Epithelial cell of proximal tubule (primary cell): ENCODE measurements around the gene LEMD2. TPM values are rescaled to one million over a fixed set of nuclear protein-coding genes. Genes with fewer than 3 reads are reported as not detected.

Experiments
- DNase-seq: peaks from one replicate; pipeline ENCODE4 v3.0.0-alpha.2; 2011; ENCODE audit warnings: low read depth
- H3K4me3 ChIP-seq: 2 replicates; pipeline ENCODE4 v1.5.1; 2011; ENCODE audit warnings: low read depth, mild to moderate bottlenecking, low read length
- total RNA-seq: library from RNA; depleted of rRNA; stranded (reverse); fragments of >200 nt; gene quantifications from 2 replicates; pipeline ENCODE4 v1.2.3, GENCODE V29; 2015
- TF ChIP-seq, protein P1 (sequence below): conservative IDR thresholded peaks from 2 replicates; pipeline ENCODE4 v1.5.1; 2012; ENCODE audit warnings: low read depth, mild to moderate bottlenecking, low read length

The LEMD2 gene
- total RNA-seq, 1 donor from 2014 or later: 42.0 TPM

GRCh38 chr6:33786736-33787135 is 2.2 kb downstream of the LEMD2 start:
- DNase-seq: no peak
- TF ChIP-seq, protein P1, sequence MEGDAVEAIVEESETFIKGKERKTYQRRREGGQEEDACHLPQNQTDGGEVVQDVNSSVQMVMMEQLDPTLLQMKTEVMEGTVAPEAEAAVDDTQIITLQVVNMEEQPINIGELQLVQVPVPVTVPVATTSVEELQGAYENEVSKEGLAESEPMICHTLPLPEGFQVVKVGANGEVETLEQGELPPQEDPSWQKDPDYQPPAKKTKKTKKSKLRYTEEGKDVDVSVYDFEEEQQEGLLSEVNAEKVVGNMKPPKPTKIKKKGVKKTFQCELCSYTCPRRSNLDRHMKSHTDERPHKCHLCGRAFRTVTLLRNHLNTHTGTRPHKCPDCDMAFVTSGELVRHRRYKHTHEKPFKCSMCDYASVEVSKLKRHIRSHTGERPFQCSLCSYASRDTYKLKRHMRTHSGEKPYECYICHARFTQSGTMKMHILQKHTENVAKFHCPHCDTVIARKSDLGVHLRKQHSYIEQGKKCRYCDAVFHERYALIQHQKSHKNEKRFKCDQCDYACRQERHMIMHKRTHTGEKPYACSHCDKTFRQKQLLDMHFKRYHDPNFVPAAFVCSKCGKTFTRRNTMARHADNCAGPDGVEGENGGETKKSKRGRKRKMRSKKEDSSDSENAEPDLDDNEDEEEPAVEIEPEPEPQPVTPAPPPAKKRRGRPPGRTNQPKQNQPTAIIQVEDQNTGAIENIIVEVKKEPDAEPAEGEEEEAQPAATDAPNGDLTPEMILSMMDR: no peak
- H3K4me3 ChIP-seq: no peak overlapping the region

- no peak overlapping the region for H3K4me3 ChIP-seq
- DNase-seq: no peak
- TF ChIP-seq, protein P1: no peak
These were observed 3.2 kb downstream of the LEMD2 start for GRCh38 chr6:33785778-33786177.

- no peak for DNase-seq
- TF ChIP-seq, protein P1: no peak
- no peak overlapping the region for H3K4me3 ChIP-seq
These were observed 4.1 kb downstream of the LEMD2 start for GRCh38 chr6:33784787-33785186.

GRCh38 chr6:33783781-33784520 is 5.0 kb downstream of the LEMD2 start:
- no peak for DNase-seq
- no peak overlapping the region for H3K4me3 ChIP-seq
- TF ChIP-seq, protein P1: no peak

GRCh38 chr6:33782561-33782960 is 6.4 kb downstream of the LEMD2 start:
- no peak for DNase-seq
- no peak overlapping the region for H3K4me3 ChIP-seq
- TF ChIP-seq, protein P1: no peak

DNA sequence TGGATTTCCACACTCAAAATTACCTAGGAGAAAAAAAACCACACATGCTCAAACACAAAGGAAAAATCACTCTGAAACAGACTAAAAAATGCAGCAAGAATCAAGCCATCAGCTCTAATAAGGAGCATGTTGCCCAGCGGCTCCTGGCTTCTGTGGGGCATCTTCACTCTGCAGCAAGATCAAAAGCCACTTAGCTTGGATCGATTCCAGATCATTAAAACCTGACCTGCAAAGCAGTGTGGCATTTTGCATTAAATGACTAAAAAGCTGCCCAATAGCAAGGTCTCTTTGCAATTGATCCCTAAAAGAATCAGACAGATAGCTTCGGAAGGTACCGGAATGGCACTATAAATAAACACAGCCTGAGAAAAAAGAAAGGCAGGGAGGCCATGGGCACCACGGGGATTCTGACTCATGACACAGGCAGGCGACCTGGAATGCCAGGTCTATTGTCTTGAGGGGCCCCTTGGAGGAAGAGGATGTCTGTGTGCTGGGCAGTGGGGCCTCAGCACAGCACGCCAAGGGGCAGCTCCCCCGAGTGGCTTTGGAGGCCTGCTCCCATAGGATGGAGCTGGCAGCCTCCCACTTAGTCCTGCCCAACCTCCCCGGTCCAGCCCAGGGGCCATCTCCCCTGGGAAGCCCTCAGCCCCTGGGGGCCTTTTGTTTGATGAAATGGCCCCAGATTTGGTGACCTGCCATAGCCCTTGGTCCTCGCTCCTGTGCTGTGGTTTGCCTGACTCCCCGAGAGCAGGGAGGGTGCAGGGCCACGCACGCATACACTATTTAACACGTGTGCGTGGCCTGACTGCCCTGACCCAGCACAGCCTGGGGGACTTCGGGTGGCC is 7.6 kb downstream of the LEMD2 start:
- peak; percentile 39 for DNase-seq
- no peak overlapping the region for H3K4me3 ChIP-seq
- TF ChIP-seq, protein P1: no peak
